ENCODE measurements around the gene EMC8.
A peak's percentile ranks its signal among the peaks of the same experiment; 100 is the strongest.

Gene EMC8

DNA sequence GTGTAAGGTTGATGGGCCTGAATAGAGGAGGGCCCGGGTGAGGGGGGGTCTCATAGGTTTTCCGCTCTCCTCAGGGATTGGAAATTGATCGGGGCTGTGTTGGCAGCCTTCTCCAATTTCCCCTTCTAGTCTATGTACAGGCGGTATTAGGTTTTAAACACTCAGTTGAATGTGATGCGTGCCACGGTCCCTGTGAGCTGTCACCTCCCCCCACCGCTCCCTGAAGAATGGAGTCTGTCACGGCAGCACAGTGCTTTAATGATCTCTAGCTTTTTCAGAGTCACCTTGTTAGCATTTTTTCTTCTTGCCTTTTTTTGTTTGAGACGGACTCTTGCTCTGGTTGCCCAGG lies 951 bp upstream of the EMC8 start:
- TF ChIP-seq ZFX (IDR thresholded peaks at IDR 0.05): no peak
- TF ChIP-seq, protein P1, sequence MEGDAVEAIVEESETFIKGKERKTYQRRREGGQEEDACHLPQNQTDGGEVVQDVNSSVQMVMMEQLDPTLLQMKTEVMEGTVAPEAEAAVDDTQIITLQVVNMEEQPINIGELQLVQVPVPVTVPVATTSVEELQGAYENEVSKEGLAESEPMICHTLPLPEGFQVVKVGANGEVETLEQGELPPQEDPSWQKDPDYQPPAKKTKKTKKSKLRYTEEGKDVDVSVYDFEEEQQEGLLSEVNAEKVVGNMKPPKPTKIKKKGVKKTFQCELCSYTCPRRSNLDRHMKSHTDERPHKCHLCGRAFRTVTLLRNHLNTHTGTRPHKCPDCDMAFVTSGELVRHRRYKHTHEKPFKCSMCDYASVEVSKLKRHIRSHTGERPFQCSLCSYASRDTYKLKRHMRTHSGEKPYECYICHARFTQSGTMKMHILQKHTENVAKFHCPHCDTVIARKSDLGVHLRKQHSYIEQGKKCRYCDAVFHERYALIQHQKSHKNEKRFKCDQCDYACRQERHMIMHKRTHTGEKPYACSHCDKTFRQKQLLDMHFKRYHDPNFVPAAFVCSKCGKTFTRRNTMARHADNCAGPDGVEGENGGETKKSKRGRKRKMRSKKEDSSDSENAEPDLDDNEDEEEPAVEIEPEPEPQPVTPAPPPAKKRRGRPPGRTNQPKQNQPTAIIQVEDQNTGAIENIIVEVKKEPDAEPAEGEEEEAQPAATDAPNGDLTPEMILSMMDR (conservative IDR thresholded peaks at IDR 0.05): no peak
- H3K27ac ChIP-seq: peak overlapping the region; percentile 99

DNA sequence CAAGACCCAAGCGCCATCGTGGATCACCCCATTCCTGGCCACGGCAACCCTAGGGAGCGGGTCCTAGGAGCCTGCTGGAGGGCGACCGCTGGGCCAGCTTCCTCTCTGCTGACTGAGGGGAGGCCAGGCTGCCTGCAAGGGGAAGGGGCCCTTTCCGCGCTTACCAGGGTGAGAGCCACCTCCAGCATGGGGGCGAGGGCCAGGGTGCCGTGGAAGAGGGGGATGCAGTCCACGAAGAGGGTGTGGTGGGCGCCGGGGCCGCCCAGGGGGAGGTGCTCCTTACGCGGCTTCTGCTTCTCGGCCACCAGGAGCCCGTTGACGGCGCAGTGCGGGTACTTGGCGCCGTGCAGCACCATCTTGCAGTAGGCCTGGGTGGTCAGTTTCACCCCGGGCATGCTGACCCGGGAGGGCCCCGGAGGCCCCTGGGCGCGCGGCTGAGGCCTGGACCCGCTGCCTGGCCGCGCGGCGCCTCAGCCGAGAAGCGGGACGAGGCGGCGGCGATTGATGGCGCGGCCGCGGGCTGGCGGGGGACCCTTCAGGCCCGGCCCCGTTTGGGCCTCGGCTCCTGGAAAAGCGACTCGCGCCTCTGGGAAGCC lies 345 bp downstream of the EMC8 start:
- peak overlapping the region; percentile 99 for H3K27ac ChIP-seq
- TF ChIP-seq, protein P1 (conservative IDR thresholded peaks at IDR 0.05): no peak
- TF ChIP-seq ZFX (IDR thresholded peaks at IDR 0.05): peak; percentile 87

DNA sequence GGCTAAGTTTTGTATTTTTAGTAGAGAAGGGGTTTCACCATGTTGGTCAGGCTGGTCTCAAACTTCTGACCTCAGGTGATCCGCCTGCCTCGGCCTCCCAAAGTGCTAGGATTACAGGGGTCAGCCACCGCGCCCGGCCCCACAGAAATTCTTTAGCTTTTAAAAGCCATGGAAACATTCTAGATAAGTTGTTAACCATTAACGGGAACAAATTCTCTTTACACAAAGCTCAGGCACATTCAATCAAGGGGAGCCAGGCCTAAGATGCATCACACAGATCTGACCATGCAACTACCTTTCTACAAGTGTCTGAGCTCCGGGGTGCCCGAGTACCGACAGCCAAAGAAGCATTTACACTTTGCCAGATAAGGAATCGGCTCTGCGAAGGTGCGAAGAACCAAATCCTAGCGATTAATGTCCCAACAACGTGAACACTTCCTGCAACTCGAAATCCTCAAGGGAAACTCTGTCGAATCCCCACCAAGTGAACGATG lies 1.0 kb downstream of the EMC8 start:
- no peak for TF ChIP-seq ZFX (IDR thresholded peaks at IDR 0.05)
- TF ChIP-seq, protein P1 (conservative IDR thresholded peaks at IDR 0.05): no peak
- H3K27ac ChIP-seq: peak overlapping the region; percentile 99

DNA sequence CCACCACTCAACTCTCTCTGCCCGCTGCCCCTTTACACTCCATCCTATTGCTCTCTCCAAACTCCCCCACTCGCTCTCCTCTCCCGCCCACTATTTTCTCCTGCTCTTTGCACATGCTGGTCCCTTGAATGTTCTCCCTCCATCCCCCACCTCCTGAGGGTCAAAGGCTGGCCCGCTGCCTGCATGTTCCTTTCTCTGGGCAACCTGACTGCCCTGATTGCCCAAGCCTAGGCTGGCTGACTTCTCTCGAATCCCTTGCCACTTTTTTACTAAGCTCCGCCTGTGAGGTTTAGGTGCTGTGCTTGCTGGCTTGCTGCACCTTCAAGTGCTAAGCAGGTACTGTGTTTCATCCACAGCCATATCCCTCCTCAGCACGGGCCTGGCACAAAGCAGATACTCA lies 2.7 kb downstream of the EMC8 start:
- no peak overlapping the region for H3K27ac ChIP-seq
- no peak for TF ChIP-seq ZFX (IDR thresholded peaks at IDR 0.05)
- TF ChIP-seq, protein P1 (conservative IDR thresholded peaks at IDR 0.05): no peak

DNA sequence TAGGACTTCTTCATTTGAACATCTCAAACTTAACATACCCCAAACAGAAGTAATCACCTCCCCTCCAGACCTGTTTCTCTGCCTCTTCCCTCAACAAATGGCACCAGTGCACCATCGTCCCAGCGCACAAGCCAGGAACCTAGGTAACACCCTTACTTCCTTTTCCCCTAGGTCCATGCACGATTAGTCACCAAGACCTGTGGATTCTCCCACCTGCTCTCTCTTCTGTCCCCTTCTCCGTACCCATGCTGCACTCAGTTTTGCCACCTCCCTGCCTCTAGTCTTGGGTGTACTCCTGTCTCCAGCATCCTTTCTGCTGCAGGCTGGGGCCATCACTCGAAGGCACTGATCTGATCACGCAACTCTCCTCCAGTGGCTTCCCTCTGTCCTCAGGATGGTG lies 3.2 kb downstream of the EMC8 start:
- no peak for TF ChIP-seq ZFX (IDR thresholded peaks at IDR 0.05)
- TF ChIP-seq, protein P1 (conservative IDR thresholded peaks at IDR 0.05): no peak
- H3K27ac ChIP-seq: no peak overlapping the region

DNA sequence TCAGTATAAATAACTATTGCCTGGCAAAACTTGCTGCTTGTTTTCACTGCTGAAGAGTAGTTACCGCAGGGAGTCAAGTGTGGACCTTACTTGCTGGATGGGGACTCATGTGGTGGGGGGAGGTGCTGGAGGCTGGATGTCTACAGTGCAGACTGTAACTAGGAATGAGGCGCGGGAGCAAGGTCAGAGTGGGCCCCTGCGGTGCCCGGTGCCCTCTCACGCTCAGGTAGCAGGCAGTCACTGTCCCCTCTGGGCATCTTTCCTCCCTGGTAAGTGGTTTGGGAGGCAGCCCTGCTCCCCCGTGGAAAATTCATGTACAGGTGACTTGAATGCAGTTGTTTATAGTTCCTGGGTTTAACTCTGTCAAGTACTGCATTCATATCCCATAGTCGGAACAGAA lies 4.6 kb downstream of the EMC8 start:
- H3K27ac ChIP-seq: no peak overlapping the region
- TF ChIP-seq, protein P1 (conservative IDR thresholded peaks at IDR 0.05): no peak
- TF ChIP-seq ZFX (IDR thresholded peaks at IDR 0.05): no peak

DNA sequence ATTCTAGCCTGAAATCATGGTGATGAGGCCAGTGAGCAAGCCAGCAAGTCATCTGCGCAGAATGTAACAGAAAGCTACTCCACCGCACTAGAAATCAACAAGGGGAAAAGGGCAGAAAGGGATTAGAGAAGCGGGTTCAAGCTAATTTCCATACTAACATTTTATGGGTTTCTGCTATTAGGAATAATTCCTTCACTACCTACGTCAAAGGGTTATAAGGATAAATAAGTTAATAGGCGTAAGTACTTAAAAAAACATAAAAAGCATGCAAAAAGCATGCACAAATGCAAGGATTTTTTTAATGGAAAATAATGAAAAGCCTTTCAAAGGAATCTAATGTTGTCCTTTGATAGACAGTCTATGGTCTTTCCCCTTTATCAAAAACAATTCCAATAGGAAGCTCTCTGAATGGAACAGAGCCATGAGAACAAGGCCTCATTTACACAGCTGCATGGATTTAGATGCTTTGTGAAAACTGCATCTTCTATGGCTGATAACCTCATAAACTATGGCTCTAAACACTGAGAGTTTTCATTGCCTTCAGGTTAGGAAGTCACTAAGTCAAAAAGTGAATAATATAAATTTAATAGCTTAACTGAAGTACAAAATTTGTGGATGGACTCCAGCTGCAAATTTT lies 5.6 kb downstream of the EMC8 start:
- H3K27ac ChIP-seq: no peak overlapping the region
- no peak for TF ChIP-seq ZFX (IDR thresholded peaks at IDR 0.05)
- TF ChIP-seq, protein P1 (conservative IDR thresholded peaks at IDR 0.05): no peak
